Keratinocyte (primary cell): Measurements from ENCODE around the gene RSPRY1.

ENCODE experiments used
- CTCF ChIP-seq, 3 experiments: IDR thresholded peaks in 1 of 3; conservative IDR thresholded peaks in 1 of 3; optimal IDR thresholded peaks in 1 of 3; 2 replicates in 2 of 3; 3 replicates in 1 of 3; pipeline versions ENCODE3 to v1.5.1; 2011; ENCODE audit warnings: low read length in 3 of 3, mild to moderate bottlenecking in 3 of 3, moderate library complexity in 2 of 3, control low read depth in 1 of 3, inconsistent platforms in 1 of 3; ENCODE audit not compliant: insufficient read depth in 2 of 3; ENCODE audit errors: extremely low read depth in 1 of 3
- EZH2 ChIP-seq: IDR thresholded peaks from one replicate; pipeline ENCODE4 v1.6.1; 2012; ENCODE audit warnings: inconsistent platforms, mild to moderate bottlenecking, low read length, moderate library complexity

GRCh38 chr16:57213462-57213861, 27.3 kb downstream of the RSPRY1 start:
- TF ChIP-seq CTCF (optimal IDR thresholded peaks at IDR 0.05 in 1 of 3, IDR thresholded peaks at IDR 0.05 in 1 of 3, conservative IDR thresholded peaks at IDR 0.05 in 1 of 3; ENCODE audit: extremely low read depth in 1 of 3, insufficient read depth in 2 of 3, low read length in 3 of 3) (no peak), EZH2 (no peak)
